IgD-negative memory B cell (primary cell): ENCODE measurements around the gene UQCC3. TPM values are rescaled to one million over a fixed set of nuclear protein-coding genes. Genes with fewer than 3 reads are reported as not detected.

ENCODE experiments used
- H3K27ac Mint-ChIP-seq, 3 donors: one replicate each; pipeline ENCODE4 v1.8.0; 2020 to 2022; ENCODE audit warnings: mild to moderate bottlenecking in 3 of 3, mixed read lengths in 3 of 3, moderate library complexity in 1 of 3
- H3K27me3 Mint-ChIP-seq: one replicate; pipeline ENCODE4 v1.8.0; 2021; ENCODE audit warnings: mixed read lengths
- H3K36me3 Mint-ChIP-seq: one replicate; pipeline ENCODE4 v1.8.0; 2020; ENCODE audit warnings: mild to moderate bottlenecking, mixed read lengths
- H3K4me1 Mint-ChIP-seq, 3 donors: one replicate each; pipeline ENCODE4 v1.8.0; 2020 to 2022; ENCODE audit warnings: mixed read lengths in 3 of 3, mild to moderate bottlenecking in 1 of 3
- H3K4me3 Mint-ChIP-seq, 4 donors: one replicate each; pipeline ENCODE4 v1.8.0; 2020 to 2022; ENCODE audit warnings: mild to moderate bottlenecking in 4 of 4, mixed read lengths in 4 of 4, moderate library complexity in 3 of 4
- H3K9me3 Mint-ChIP-seq, 3 donors: one replicate each; pipeline ENCODE4 v1.8.0; 2020 to 2021; ENCODE audit warnings: mixed read lengths in 3 of 3, mild to moderate bottlenecking in 1 of 3
- polyA plus RNA-seq: library from polyadenylated mRNA; unstranded; fragments of 300-500 nt; fragmentation: Illumina TruSeq; gene quantifications from one replicate; pipeline ENCODE4 v1.2.3, GENCODE V29; 2021

UQCC3 gene
- polyA plus RNA-seq, 1 donor from 2014 or later: 13.7 TPM

DNA sequence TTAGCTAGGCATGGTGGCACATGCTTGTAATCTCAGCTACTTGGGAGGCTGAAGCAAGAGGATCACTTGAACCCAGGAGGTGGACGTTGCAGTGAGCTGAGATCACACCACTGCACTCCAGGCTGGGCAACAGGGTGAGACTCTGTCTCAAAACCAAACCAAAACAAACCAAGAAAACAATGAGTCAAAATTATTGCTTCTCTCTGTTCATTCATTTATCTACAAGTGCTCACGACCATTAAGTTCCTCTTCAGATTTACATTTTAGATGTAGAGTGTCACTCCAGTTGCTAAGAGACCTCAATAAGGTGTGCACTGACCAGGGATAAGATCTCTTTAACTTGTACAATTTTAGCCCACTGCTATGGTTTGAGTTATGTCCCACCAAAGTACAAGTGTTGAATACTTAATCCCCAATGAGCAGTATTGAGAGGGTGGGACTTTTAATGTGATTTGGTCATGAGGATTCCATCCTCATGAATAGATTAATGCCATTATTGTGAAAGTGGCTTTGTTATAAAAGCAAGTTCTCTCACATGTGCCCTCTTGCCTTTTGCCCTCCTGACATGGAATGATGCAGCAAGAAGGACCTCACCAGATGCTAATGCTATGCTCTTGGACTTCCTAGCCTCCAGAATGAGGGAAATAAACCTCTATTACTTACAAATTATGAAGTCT is 48.0 kb downstream of the UQCC3 start:
- Mint-ChIP-seq H3K4me1 (peaks cover 15 to 23% (median 20%) of the 10 kb centered on the region in 3 donors), H3K27me3 (no peaks in the 10 kb centered on the region), H3K9me3 (no peaks in the 10 kb centered on the region), H3K4me3 (peak overlapping the region in 1 of 4 donors; percentile 36), H3K36me3 (peaks cover 10% of the 10 kb centered on the region), H3K27ac (peak overlapping the region in 2 of 3 donors; percentile 15 to 75)

GRCh38 chr11:62721994-62722393 is 50.5 kb downstream of the UQCC3 start:
- H3K9me3 Mint-ChIP-seq: no peaks in the 10 kb centered on the region
- peaks cover 13% of the 10 kb centered on the region for H3K36me3 Mint-ChIP-seq
- H3K27ac Mint-ChIP-seq: peak overlapping the region in 1 of 3 donors; percentile 31
- H3K27me3 Mint-ChIP-seq: no peaks in the 10 kb centered on the region
- H3K4me3 Mint-ChIP-seq: peak overlapping the region in 1 of 4 donors; percentile 40
- H3K4me1 Mint-ChIP-seq: peaks cover 29 to 35% (median 29%) of the 10 kb centered on the region in 3 donors

Other genes with a start within 250 kb of the UQCC3 start
- gene AHNAK, start 124.9 kb upstream of the UQCC3 start, polyA plus RNA-seq: 107 TPM
- 1,657 TPM for gene EEF1G, start 97.8 kb upstream of the UQCC3 start, polyA plus RNA-seq
- gene TUT1, start 80.2 kb upstream of the UQCC3 start, polyA plus RNA-seq: 19.2 TPM
- 32.9 TPM for gene MTA2, start 69.8 kb upstream of the UQCC3 start, polyA plus RNA-seq
- 13.8 TPM for gene EML3, start 58.9 kb upstream of the UQCC3 start, polyA plus RNA-seq
- gene ROM1, start 58.4 kb upstream of the UQCC3 start, polyA plus RNA-seq: 0.19 TPM
- 36.1 TPM for gene B3GAT3, start 49.7 kb upstream of the UQCC3 start, polyA plus RNA-seq
- gene GANAB, start 25.1 kb upstream of the UQCC3 start, polyA plus RNA-seq: 112 TPM
- 30.9 TPM for gene INTS5, start 18.4 kb upstream of the UQCC3 start, polyA plus RNA-seq
- 96.3 TPM for gene C11orf98, start 6.5 kb upstream of the UQCC3 start, polyA plus RNA-seq
- 6.3 TPM for gene CSKMT, start 6.4 kb upstream of the UQCC3 start, polyA plus RNA-seq
- 6.2 TPM for gene LBHD1, start 594 bp downstream of the UQCC3 start, polyA plus RNA-seq
- 228 TPM for gene UBXN1, start 7.4 kb downstream of the UQCC3 start, polyA plus RNA-seq
- not detected for gene LRRN4CL, start 17.9 kb downstream of the UQCC3 start, polyA plus RNA-seq
- 48.2 TPM for gene BSCL2, start 35.8 kb downstream of the UQCC3 start, polyA plus RNA-seq
- gene GNG3, start 36.0 kb downstream of the UQCC3 start, polyA plus RNA-seq: 13.3 TPM
- gene HNRNPUL2, start 55.8 kb downstream of the UQCC3 start, polyA plus RNA-seq: 2.8 TPM
- 35.0 TPM for gene TTC9C, start 56.8 kb downstream of the UQCC3 start, polyA plus RNA-seq
- gene ZBTB3, start 82.5 kb downstream of the UQCC3 start, polyA plus RNA-seq: 5.0 TPM
- gene POLR2G, start 89.9 kb downstream of the UQCC3 start, polyA plus RNA-seq: 202 TPM
- gene TAF6L, start 99.7 kb downstream of the UQCC3 start, polyA plus RNA-seq: 12.2 TPM
- 101 TPM for gene TMEM179B, start 115.7 kb downstream of the UQCC3 start, polyA plus RNA-seq
- 39.1 TPM for gene TMEM223, start 120.3 kb downstream of the UQCC3 start, polyA plus RNA-seq
- 67.6 TPM for gene NXF1, start 133.8 kb downstream of the UQCC3 start, polyA plus RNA-seq
- 39.8 TPM for gene STX5, start 160.4 kb downstream of the UQCC3 start, polyA plus RNA-seq
- gene TEX54, start 161.2 kb downstream of the UQCC3 start, polyA plus RNA-seq: not detected
- 57.5 TPM for gene WDR74, start 167.9 kb downstream of the UQCC3 start, polyA plus RNA-seq
- 111 TPM for gene SLC3A2, start 209.2 kb downstream of the UQCC3 start, polyA plus RNA-seq
- gene CHRM1, start 249.7 kb downstream of the UQCC3 start, polyA plus RNA-seq: not detected